Measurements from ENCODE around the gene PRSS33. TPM values are rescaled to one million over a fixed set of nuclear protein-coding genes. Genes with fewer than 3 reads are reported as not detected.

Gene PRSS33
- 0.13 TPM in 1 of 2 replicates, not detected in the other for total RNA-seq (2014; rRNA removed; shearing (Covaris generic))

GRCh38 chr16:2787406-2787805, at the start of gene PRSS33:
TSS of gene PRSS33 (minus strand) at chr16:2787560. CDS start at chr16:2786547, 1,013 bp downstream.
- DNase-seq (ENCODE audit: low spot score), result no peak

GRCh38 chr16:2836646-2837508, 49.5 kb upstream of the PRSS33 start:
- DNase-seq (ENCODE audit: low spot score), result no peak

- peak; percentile 96 for DNase-seq (ENCODE audit: low spot score)
These were observed 48.5 kb upstream of the PRSS33 start for GRCh38 chr16:2835638-2836493.

- DNase-seq (ENCODE audit: low spot score), result no peak
These were observed 47.6 kb upstream of the PRSS33 start for GRCh38 chr16:2834968-2835367.

GRCh38 chr16:2833776-2834175, 46.4 kb upstream of the PRSS33 start:
- DNase-seq (ENCODE audit: low spot score), result no peak

- DNase-seq (ENCODE audit: low spot score), result no peak
These were observed 43.8 kb upstream of the PRSS33 start for GRCh38 chr16:2831203-2831602.

GRCh38 chr16:2830355-2830695, 43.0 kb upstream of the PRSS33 start:
- no peak for DNase-seq (ENCODE audit: low spot score)

- peak; percentile 63 for DNase-seq (ENCODE audit: low spot score)
These were observed 42.4 kb upstream of the PRSS33 start, which contains the start of gene ZG16B for GRCh38 chr16:2829501-2830354. TSS of gene ZG16B (plus strand) at chr16:2830303. CDS start at chr16:2830442, 139 bp downstream.

- DNase-seq (ENCODE audit: low spot score), result no peak
These were observed 41.6 kb upstream of the PRSS33 start for GRCh38 chr16:2828876-2829430.

- no peak for DNase-seq (ENCODE audit: low spot score)
These were observed 41.1 kb upstream of the PRSS33 start for GRCh38 chr16:2828521-2828840.

GRCh38 chr16:2827831-2828520, 40.6 kb upstream of the PRSS33 start:
- no peak for DNase-seq (ENCODE audit: low spot score)

GRCh38 chr16:2827374-2827791, 40.0 kb upstream of the PRSS33 start:
- DNase-seq (ENCODE audit: low spot score), result no peak

- DNase-seq (ENCODE audit: low spot score), result no peak
These were observed 39.4 kb upstream of the PRSS33 start for GRCh38 chr16:2826591-2827373.

GRCh38 chr16:2825906-2826305, 38.5 kb upstream of the PRSS33 start:
- no peak for DNase-seq (ENCODE audit: low spot score)

GRCh38 chr16:2825049-2825742, 37.8 kb upstream of the PRSS33 start:
- no peak for DNase-seq (ENCODE audit: low spot score)

- no peak for DNase-seq (ENCODE audit: low spot score)
These were observed 37.3 kb upstream of the PRSS33 start for GRCh38 chr16:2824626-2825025.

GRCh38 chr16:2822496-2822895, 35.1 kb upstream of the PRSS33 start:
- no peak for DNase-seq (ENCODE audit: low spot score)

GRCh38 chr16:2822158-2822495, 34.8 kb upstream of the PRSS33 start:
- no peak for DNase-seq (ENCODE audit: low spot score)

- no peak for DNase-seq (ENCODE audit: low spot score)
These were observed 34.3 kb upstream of the PRSS33 start for GRCh38 chr16:2821487-2822157.
